ENCODE measurements around the gene TEDC2.

DNA sequence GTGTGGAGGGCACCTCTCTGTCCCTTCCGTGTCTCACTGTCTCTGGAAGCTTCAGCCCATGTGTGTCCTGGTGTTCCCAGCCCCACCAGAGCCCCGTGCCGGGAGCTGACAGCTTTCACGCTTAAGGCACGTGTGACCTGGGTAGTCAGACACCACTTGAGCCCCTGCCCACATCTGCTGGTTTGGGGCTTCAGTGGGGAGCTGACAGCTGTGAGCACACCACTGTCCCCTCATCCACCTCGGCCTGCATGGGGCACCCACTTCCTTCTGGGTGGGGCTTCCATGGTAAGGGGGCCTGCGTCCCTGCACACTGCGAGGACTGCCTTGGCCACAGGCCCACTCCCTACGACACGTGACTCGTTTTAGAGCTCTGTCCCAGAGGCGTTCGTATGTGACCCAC is 2.6 kb upstream of the TEDC2 start:
- TF ChIP-seq, protein P1, sequence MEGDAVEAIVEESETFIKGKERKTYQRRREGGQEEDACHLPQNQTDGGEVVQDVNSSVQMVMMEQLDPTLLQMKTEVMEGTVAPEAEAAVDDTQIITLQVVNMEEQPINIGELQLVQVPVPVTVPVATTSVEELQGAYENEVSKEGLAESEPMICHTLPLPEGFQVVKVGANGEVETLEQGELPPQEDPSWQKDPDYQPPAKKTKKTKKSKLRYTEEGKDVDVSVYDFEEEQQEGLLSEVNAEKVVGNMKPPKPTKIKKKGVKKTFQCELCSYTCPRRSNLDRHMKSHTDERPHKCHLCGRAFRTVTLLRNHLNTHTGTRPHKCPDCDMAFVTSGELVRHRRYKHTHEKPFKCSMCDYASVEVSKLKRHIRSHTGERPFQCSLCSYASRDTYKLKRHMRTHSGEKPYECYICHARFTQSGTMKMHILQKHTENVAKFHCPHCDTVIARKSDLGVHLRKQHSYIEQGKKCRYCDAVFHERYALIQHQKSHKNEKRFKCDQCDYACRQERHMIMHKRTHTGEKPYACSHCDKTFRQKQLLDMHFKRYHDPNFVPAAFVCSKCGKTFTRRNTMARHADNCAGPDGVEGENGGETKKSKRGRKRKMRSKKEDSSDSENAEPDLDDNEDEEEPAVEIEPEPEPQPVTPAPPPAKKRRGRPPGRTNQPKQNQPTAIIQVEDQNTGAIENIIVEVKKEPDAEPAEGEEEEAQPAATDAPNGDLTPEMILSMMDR (IDR thresholded peaks at IDR 0.05), result no peak
- TF ChIP-seq POLR2A (IDR thresholded peaks at IDR 0.05), result no peak
